ENCODE results near the gene GAREM2.

GRCh38 chr2:26215833-26216232 lies 42.9 kb downstream of the GAREM2 start:
- TF ChIP-seq CTCF (IDR thresholded peaks at IDR 0.05) (no peak), POLR2A (IDR thresholded peaks at IDR 0.05) (no peak)
